HG03066 (cell line): ENCODE data around the gene HSP90AA1.
"Not testable (repeated sequence)": the region's sequence is repeated elsewhere in the genome, so short reads cannot be mapped to it uniquely, and the experiment has no call there.

ENCODE experiments used
- ATAC-seq: cut with Tn5 transposase; IDR thresholded peaks from one replicate; pipeline ENCODE4 v1.9.1; 2021; ENCODE audit warnings: low read depth; ENCODE audit not compliant: unreplicated experiment

HSP90AA1 gene

GRCh38 chr14:102095231-102095870, 8.5 kb upstream of the HSP90AA1 start:
- no peak for ATAC-seq

DNA sequence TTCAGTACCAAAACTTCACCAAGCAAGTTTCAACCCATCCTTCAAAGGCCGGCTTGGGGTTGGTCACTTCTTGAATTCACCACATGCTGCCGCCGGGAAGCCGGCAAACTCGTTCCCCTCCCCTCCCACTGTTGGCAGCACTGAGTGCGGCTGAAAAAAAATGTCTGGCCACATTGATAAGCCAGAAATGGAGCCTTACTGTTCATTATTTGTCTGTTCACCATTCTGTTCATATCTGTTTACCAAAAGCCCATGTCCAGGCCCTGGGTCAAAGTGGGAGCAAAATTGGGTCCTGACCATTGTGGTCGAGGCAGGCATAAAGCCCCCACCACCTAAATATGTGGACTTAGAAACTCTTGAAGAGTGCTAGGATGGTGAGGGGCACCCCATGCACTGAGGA, 7.3 kb upstream of the HSP90AA1 start:
- ATAC-seq, result no peak

- ATAC-seq, result no peak
Measured at GRCh38 chr14:102092806-102093205, 6.0 kb upstream of the HSP90AA1 start.

- no peak for ATAC-seq
Measured at GRCh38 chr14:102090713-102091112, 3.9 kb upstream of the HSP90AA1 start.

DNA sequence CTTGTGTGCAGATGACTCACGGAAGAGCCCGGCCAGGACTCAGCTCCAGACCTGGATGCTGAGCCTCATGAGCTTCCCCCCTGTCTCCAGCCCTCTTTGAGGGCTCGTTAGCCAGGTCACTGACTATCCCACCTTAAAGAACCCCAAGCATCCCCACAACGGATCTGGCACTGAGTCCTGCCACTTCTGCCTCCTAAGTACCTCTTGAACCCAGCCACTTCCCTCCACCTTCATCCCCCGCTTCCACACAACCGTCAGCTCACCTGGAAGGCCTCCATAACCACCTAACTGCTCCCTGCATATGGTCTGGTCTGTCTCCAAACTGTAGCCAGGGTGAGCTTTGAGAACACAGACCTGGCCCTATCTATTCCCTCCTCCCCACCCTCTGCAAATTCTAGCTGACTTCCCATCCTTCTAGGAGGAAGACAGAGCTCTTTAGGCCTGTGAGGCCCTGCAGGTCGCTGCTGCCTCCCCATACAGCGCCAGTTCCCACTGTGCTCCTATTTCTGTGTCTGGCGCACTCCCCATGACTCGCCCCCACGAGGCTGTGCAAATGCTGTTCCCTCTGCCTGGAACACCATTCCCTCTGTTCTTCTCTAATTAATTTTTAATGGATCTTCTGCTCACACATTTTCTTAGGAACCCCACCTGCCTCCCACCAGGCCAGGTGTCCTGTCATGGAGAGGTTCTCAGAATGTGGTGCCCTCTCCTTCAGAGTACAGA, 2.9 kb upstream of the HSP90AA1 start:
- ATAC-seq, result no peak

GRCh38 chr14:102088012-102088792, 1.4 kb upstream of the HSP90AA1 start:
- ATAC-seq, result no peak

DNA sequence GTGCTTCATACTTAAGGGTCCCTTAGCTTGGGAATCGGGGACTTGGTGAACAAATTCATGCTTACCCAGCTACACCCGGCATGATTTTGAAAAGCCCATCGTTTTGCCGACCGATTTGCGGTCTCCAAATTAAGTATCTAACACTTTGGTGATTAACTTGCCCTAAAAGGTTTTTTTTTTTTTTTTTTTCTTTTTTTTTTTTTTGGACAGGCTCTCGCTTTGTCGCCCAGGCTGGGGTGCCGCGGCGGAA, 843 bp upstream of the HSP90AA1 start:
- no peak for ATAC-seq

DNA sequence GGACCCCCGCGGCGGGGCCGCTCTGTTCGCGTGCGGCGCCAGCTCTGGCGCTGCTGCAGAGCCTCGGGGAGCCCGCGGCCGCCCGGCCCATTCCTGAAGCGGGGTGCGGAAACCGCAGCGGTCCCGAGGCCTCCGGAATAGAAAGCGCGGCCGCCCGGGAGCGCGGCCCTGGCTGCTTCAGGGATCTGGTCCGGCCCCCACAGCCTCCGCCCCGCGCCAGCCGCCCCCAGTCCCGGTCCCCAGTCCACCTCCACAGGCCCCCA, 204 bp downstream of the HSP90AA1 start:
- no peak for ATAC-seq

- ATAC-seq, result peak; percentile 29
Measured at GRCh38 chr14:102085948-102086708, 716 bp downstream of the HSP90AA1 start.

DNA sequence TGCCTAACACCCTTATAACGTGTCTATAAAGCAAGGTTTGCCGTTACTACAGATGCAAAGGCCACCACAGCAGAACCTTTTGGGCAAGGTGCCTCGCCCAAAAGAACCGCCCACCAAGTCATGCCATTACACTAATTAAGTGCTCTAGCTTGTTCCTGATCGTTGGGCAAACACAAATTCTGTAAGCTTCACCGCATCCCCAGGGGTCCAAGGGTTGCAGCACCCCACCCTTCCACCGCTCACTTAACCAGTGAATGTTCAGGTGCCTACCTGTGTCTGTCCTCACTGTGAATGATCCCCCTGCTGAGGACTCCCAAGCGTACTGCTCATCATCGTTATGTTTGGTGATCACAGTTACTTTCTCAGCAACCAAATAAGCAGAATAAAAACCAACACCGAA, 1.4 kb downstream of the HSP90AA1 start:
- no peak for ATAC-seq

GRCh38 chr14:102084931-102085330, 1.9 kb downstream of the HSP90AA1 start:
- ATAC-seq, result no peak

- not testable (repeated sequence) for ATAC-seq
Measured at GRCh38 chr14:102084522-102084921, 2.3 kb downstream of the HSP90AA1 start.

DNA sequence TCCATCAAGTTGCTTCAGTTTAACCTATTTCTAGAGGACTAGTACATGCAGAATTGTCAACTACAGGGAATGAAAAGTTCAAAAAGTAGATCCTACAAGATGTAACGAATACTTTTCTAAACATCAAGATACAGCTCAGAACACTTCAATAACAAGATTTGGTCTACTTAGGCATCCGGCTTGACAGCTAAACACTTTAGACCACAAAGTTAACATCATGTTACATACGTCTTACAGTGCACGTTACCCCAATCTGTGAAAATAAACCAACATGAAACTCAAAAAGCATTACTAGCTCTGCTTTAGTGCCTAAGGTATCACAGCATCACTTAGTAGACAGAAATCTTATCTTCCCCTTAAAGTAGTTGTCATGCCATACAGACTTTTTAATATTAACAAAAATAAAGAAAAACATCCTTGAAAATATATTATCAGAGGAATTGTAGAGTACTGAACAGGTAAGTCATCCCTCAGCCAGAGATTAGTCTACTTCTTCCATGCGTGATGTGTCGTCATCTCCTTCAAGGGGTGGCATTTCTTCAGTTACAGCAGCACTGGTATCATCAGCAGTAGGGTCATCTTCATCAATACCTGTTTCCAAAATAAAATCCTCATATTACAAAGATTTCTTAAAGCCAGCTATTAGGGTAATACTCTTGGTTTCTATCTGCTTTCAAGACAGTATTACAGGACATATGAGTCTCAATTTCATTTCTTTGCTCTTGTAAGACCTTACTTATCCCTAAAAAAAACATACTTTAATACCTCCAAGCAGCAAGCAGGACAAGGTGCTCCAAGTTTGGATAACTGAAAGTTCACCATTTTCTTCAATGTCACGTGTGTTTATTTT, 5.4 kb downstream of the HSP90AA1 start:
- no peak for ATAC-seq

DNA sequence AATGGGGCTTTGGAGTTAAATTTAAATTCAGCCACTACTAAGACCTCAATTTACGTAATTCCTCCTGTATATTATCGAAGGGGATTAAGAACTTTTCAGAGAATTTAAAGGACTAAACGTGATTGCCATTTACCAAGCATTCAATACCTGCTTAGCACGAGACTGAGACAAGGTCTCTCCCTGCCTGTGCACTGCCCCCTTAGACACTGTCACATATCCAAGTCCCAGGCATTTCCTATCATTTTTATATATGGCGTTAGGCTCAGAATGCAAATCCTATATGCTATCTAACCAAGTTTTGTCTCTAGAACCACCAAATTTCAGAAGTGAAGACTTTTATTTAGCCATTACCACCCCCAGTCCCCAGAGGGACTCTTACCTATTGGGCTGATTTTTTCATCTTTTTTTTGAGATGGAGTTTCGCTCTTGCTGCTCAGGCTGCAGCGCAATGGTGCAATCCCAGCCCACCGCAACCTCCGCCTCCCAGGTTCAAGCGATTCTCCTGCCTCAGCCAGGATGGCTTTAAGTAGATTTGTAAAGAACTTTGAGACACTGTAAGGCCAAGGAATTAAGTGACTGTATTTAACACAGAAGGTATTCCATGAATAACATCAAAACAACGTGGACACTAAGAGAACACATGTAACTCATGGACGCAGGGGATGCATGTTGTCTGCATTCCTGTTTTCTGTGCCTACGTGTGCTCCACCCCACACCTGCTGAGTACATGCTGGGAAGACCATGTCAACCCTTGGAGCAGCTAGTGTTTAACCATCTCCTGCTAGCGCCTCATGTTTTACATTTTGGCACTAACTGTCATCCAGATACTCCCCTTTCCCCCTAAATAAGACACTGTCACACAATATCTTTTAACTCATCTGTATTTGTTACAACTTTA, 6.4 kb downstream of the HSP90AA1 start:
- ATAC-seq, result no peak

DNA sequence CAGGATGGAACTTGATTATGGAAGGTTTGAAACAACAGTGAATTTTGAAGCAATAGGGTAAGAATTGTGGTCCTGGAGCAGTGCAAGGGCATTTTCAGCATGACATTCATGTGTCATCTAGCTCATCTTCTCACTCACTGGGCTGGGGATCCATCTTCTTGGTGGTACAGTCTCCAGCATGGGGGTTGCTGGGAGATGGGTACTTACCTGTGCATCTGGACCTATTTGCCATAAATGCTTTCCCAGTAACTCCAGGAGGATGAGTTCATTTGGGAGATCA, 7.2 kb downstream of the HSP90AA1 start:
- no peak for ATAC-seq

GRCh38 chr14:102078831-102079699, 7.8 kb downstream of the HSP90AA1 start:
- no peak for ATAC-seq

DNA sequence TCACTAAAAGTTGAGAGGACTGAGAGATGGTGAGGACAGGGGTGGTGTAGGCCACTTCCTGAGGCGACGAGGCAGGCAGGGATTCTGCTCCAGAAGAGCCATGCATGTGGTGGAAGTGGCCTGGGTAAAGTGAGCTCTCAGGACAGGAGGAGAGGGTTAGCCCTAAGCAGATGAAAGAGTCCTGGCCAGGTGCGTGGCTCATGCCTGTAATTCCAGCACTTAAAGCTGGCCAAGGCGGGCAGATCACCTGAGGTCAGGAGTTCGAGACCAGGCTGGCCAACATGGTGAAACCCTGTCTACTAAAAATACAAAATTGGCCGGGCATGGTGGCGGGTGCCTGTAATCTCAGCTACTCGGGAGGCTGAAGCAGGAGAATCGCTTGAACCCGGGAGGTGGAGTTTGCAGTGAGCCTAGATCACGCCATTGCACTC, 8.5 kb downstream of the HSP90AA1 start:
- not testable (repeated sequence) for ATAC-seq

DNA sequence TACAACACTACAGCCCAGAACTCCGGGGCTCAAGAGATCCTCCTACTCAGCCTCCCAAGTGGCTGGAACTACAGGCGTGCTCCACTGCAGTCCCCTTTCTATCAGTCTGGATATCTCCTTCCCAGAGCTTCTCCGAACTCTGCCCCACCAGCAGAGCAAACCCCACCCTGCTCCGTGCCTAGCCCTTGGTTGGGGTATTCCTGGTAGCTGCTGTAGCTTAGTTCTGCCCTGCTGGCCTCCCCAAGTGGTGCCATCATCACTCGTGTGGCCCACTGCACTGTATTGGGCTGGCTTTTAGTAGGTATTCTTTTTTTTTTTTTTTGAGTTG, 9.5 kb downstream of the HSP90AA1 start:
- ATAC-seq, result no peak

DNA sequence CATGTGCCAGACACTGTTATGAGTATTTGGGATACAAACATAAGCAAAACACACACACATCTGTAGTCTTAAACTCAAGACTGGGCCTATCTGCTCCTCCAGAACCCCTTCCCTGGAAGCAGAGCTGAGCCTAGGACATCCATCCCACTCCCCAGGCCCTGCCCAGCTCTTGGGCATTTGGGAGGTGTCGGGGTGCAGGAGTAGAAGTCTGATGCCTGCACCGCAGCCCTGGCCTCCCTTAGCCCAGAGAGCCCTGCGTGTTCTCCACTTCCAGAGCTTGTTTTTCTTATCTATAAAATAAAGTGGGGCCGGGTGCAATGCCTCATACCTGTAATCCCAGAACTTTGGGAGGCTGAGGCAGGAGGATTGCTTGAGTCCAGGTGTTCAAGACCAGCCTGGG, 11.7 kb downstream of the HSP90AA1 start:
- ATAC-seq, result no peak
